Fibroblast of lung (primary cell): ENCODE data around the gene NDUFAF5.

Source experiments
- CTCF ChIP-seq, 2 donors: IDR thresholded peaks in 1 of 2; conservative IDR thresholded peaks in 1 of 2; 1 replicate in 1 of 2; 2 replicates in 1 of 2; pipeline ENCODE4 v1.5.1; 2011 to 2012; ENCODE audit warnings: low read length in 2 of 2, control low read depth in 1 of 2, inconsistent platforms in 1 of 2, low read depth in 1 of 2, mild to moderate bottlenecking in 1 of 2
- EZH2 ChIP-seq: IDR thresholded peaks from 2 replicates; pipeline ENCODE4 v1.5.1; 2012; ENCODE audit warnings: low read length, control low read depth, mild to moderate bottlenecking; ENCODE audit errors: missing control alignments

- no peak for TF ChIP-seq CTCF (conservative IDR thresholded peaks at IDR 0.05 in 1 of 2, IDR thresholded peaks at IDR 0.05 in 1 of 2; ENCODE audit: low read depth in 1 of 2, low read length in 2 of 2)
- no peak for TF ChIP-seq EZH2
Observed at GRCh38 chr20:13870170-13870748, 85.4 kb downstream of the NDUFAF5 start.
